Parathyroid adenoma (tissue), 2 donors: ENCODE data around the gene POLD3.

Source experiments
- H2AFZ ChIP-seq: fragments of 300-600 bp; sonication (generic); one replicate; pipeline ENCODE4 v1.7.0; 2017; ENCODE audit warnings: antibody characterized with exemption, mild to moderate bottlenecking
- H3K27ac ChIP-seq: fragments of 300-600 bp; sonication (generic); one replicate; pipeline ENCODE4 v1.7.0; 2017
- H3K27me3 ChIP-seq: fragments of 300-600 bp; sonication (generic); one replicate; pipeline ENCODE4 v1.7.0; 2017; ENCODE audit warnings: low read length; ENCODE audit not compliant: control insufficient read depth, insufficient read depth
- H3K36me3 ChIP-seq: fragments of 300-600 bp; sonication (generic); one replicate; pipeline ENCODE4 v1.7.0; 2017; ENCODE audit warnings: low read length; ENCODE audit not compliant: control insufficient read depth, insufficient read depth
- H3K4me1 ChIP-seq: fragments of 300-600 bp; sonication (generic); one replicate; pipeline ENCODE4 v1.7.0; 2017; ENCODE audit warnings: control low read depth
- H3K4me2 ChIP-seq: fragments of 300-600 bp; sonication (generic); one replicate; pipeline ENCODE4 v1.7.0; 2017; ENCODE audit warnings: low read length
- H3K4me3 ChIP-seq: fragments of 300-600 bp; sonication (generic); one replicate; pipeline ENCODE4 v1.7.0; 2017; ENCODE audit warnings: low read depth, low read length
- H3K79me2 ChIP-seq: fragments of 300-600 bp; sonication (generic); one replicate; pipeline ENCODE4 v1.7.0; 2017; ENCODE audit warnings: control low read depth
- H3K9ac ChIP-seq: fragments of 300-600 bp; sonication (generic); one replicate; pipeline ENCODE4 v1.7.0; 2017; ENCODE audit warnings: mild to moderate bottlenecking
- H3K9me3 ChIP-seq: fragments of 300-600 bp; sonication (generic); one replicate; pipeline ENCODE4 v1.7.0; 2017; ENCODE audit warnings: low read length; ENCODE audit not compliant: control insufficient read depth
- TF ChIP-seq, protein P1 (sequence below): fragments of 300-600 bp; sonication (generic); IDR thresholded peaks from one replicate; pipeline ENCODE4 v1.7.0; 2017; ENCODE audit warnings: antibody characterized with exemption, mild to moderate bottlenecking
- donor health status: primary hyperparathyroidism.

The POLD3 gene

DNA sequence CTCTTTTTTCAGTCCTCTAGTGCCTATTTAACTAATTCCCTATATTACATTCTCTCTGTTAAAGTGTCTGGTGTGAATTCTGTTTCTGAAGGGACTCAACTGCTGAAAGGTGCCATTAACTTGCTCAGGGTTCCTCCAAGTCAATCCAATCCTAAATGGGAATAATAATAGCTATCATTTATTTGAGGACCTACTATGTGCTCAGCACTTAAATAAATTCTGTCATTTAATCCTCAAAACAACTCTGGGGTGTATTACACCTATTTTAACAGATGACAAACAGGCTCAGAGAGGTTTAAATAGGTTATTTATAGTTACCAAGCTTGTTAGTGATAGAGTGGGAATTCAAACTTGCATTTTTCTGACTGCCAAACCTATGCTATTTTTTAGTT lies 40.6 kb upstream of the POLD3 start:
- TF ChIP-seq, protein P1, sequence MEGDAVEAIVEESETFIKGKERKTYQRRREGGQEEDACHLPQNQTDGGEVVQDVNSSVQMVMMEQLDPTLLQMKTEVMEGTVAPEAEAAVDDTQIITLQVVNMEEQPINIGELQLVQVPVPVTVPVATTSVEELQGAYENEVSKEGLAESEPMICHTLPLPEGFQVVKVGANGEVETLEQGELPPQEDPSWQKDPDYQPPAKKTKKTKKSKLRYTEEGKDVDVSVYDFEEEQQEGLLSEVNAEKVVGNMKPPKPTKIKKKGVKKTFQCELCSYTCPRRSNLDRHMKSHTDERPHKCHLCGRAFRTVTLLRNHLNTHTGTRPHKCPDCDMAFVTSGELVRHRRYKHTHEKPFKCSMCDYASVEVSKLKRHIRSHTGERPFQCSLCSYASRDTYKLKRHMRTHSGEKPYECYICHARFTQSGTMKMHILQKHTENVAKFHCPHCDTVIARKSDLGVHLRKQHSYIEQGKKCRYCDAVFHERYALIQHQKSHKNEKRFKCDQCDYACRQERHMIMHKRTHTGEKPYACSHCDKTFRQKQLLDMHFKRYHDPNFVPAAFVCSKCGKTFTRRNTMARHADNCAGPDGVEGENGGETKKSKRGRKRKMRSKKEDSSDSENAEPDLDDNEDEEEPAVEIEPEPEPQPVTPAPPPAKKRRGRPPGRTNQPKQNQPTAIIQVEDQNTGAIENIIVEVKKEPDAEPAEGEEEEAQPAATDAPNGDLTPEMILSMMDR = no peak
- Histone ChIP-seq H3K4me3 (no peak overlapping the region), H3K4me1 (no peaks in the 10 kb centered on the region), H3K36me3 (no peaks in the 10 kb centered on the region), H2AFZ (no peak overlapping the region), H3K4me2 (no peak overlapping the region), H3K79me2 (no peaks in the 10 kb centered on the region), H3K9me3 (no peaks in the 10 kb centered on the region), H3K9ac (no peak overlapping the region), H3K27me3 (no peaks in the 10 kb centered on the region), H3K27ac (no peak overlapping the region)

DNA sequence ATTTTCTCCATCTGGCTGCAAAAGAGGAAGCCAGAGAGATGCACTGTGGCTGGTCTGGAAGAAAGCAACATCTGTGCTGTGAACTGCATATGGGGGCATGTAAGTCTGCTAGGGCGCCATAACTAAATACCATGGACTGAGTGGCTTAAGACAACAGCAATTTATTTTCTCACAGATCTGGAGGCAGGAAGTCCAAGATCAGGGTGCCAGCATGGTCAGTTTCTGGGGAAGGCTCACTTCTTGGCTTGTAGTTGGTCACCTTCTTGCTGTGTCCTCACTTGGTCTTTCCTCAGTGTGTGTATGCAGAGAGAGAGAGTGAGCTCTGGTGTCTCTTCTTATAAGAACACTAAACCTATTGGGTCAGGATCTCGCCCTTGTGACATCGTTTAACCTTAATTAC lies 34.9 kb upstream of the POLD3 start:
- Histone ChIP-seq H3K27me3 (no peaks in the 10 kb centered on the region), H3K4me1 (no peaks in the 10 kb centered on the region), H3K9ac (no peak overlapping the region), H3K27ac (no peak overlapping the region), H3K9me3 (no peaks in the 10 kb centered on the region), H3K4me3 (no peak overlapping the region), H3K79me2 (no peaks in the 10 kb centered on the region), H3K4me2 (no peak overlapping the region), H2AFZ (no peak overlapping the region), H3K36me3 (no peaks in the 10 kb centered on the region)
- TF ChIP-seq, protein P1 = no peak

DNA sequence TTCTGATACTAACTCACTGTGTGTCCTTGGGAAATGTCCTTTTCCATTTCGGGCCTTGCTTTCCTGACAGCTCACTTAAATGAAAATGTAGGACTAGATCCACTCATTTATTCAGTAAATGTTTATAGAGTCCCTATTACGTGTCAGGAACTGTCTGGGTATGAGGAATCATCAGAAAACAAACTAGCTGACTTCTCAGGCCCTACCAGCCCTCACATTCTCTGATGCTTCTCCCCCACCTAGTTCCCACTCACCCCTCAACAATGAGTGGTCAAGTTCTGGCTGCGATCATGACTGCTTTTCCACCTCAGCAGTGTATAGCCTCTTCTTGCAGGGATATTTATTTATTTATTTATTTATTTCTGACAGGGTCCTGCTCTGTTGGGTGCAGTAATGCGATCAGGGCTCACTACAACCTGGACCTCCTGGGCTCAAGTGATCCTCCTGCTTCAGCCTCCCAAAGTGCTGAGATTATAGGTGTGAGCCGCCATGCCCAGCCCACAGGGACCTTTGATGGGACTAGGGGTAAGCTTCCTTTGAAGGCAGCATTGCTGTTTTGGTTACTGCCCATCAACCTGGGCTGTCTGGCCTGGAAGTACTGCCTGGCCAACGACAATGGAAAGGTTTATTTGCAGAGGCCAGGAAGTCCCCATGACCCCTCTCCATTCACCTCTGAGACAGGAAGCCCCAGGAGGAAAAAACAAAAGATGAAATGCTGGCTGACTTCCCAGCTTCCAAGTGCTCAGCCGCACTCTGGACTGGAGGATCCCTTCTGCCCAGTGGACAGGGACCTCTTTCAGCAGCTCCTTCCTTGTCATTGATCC lies 33.1 kb upstream of the POLD3 start:
- Histone ChIP-seq H3K9me3 (no peaks in the 10 kb centered on the region), H3K4me1 (no peaks in the 10 kb centered on the region), H3K36me3 (no peaks in the 10 kb centered on the region), H2AFZ (no peak overlapping the region), H3K9ac (no peak overlapping the region), H3K27ac (peak overlapping the region; percentile 24), H3K79me2 (no peaks in the 10 kb centered on the region), H3K4me3 (no peak overlapping the region), H3K4me2 (no peak overlapping the region), H3K27me3 (no peaks in the 10 kb centered on the region)
- TF ChIP-seq, protein P1 = no peak

DNA sequence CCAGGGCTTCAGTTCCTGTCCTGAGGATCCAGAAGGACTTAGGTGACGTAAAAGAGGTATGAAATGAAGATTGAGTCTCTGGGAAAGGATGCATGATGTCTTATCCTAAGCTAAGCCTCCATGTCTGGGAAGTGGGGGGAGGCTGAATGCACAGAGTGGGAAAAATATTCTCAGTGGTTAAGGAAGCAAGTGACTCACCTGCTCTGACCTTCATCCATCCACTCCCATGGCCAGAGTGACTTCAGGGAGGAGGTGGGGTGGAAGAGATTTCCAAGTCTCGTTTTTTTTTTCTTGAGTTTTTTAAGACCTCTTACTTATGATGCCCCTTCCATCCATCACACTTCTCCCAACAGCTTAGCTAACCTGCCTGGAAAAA lies 32.5 kb upstream of the POLD3 start:
- H2AFZ ChIP-seq = no peak overlapping the region
- H3K9me3 ChIP-seq = no peaks in the 10 kb centered on the region
- no peaks in the 10 kb centered on the region for H3K4me1 ChIP-seq
- no peak overlapping the region for H3K4me3 ChIP-seq
- no peaks in the 10 kb centered on the region for H3K79me2 ChIP-seq
- no peaks in the 10 kb centered on the region for H3K27me3 ChIP-seq
- TF ChIP-seq, protein P1 = no peak
- H3K9ac ChIP-seq = no peak overlapping the region
- no peak overlapping the region for H3K4me2 ChIP-seq
- H3K27ac ChIP-seq = peak overlapping the region; percentile 11
- H3K36me3 ChIP-seq = no peaks in the 10 kb centered on the region
